Body of pancreas (tissue), 4 donors: Measurements from ENCODE around the gene SEC31B.

Experiments
- POLR2A ChIP-seq, 3 donors: fragments of 450-650 bp; IDR thresholded peaks; one replicate each; pipeline ENCODE4 v1.6.1; 2016; ENCODE audit warnings: antibody characterized with exemption in 3 of 3, mild to moderate bottlenecking in 2 of 3
- TF ChIP-seq, protein P1 (sequence below), 7 experiments: fragments of 450-650 bp in 4 of 7; fragments of 200-600 bp in 3 of 7; sonication (generic) in 3 of 7; IDR thresholded peaks; one replicate each; pipeline ENCODE4 v1.5.1; 2016 to 2019; ENCODE audit warnings: antibody characterized with exemption in 7 of 7

GRCh38 chr10:100485801-100486495, 33.7 kb downstream of the SEC31B start:
- TF ChIP-seq, protein P1, sequence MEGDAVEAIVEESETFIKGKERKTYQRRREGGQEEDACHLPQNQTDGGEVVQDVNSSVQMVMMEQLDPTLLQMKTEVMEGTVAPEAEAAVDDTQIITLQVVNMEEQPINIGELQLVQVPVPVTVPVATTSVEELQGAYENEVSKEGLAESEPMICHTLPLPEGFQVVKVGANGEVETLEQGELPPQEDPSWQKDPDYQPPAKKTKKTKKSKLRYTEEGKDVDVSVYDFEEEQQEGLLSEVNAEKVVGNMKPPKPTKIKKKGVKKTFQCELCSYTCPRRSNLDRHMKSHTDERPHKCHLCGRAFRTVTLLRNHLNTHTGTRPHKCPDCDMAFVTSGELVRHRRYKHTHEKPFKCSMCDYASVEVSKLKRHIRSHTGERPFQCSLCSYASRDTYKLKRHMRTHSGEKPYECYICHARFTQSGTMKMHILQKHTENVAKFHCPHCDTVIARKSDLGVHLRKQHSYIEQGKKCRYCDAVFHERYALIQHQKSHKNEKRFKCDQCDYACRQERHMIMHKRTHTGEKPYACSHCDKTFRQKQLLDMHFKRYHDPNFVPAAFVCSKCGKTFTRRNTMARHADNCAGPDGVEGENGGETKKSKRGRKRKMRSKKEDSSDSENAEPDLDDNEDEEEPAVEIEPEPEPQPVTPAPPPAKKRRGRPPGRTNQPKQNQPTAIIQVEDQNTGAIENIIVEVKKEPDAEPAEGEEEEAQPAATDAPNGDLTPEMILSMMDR (IDR thresholded peaks at IDR 0.05): no peak
- no peak for TF ChIP-seq POLR2A (IDR thresholded peaks at IDR 0.05)
